Measurements from ENCODE around the gene CDK10. TPM values are rescaled to one million over a fixed set of nuclear protein-coding genes. Genes with fewer than 3 reads are reported as not detected.

Gene CDK10
- total and polyA plus RNA-seq, 9 of the 15 experiments (the other 6 are each of a cell fraction or from before 2014, with no cell fraction given), result 2.0 to 85.1 (median 40.1) TPM

DNA sequence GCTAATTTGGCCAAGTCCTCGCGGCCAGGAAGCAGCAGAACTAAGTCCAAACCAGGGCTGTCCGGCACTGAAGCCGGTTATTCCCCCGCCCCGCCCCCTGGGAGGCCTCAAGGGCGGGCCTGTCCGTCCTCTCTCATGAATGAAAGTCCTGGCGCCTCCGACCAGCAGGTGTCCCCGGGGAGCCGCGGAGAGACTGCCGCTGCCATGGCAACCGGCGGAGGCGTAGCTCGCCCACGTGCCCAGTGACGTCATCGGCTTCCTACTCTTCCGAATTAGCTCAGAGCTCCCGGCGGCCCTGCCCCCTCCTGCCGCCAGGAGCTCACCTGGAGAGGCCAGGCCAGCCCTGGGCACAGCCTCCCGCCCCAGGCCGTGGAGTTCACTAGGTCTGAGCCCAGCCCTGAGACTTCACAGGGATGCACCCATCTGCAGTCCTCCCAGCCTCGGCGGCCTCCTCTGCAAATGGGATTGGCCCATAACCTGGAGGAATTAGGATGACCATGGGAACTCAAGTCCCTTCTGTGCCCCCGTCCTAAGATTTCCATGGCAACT is 13.7 kb downstream of the CDK10 start (continued):
- TF ChIP-seq, protein P1, sequence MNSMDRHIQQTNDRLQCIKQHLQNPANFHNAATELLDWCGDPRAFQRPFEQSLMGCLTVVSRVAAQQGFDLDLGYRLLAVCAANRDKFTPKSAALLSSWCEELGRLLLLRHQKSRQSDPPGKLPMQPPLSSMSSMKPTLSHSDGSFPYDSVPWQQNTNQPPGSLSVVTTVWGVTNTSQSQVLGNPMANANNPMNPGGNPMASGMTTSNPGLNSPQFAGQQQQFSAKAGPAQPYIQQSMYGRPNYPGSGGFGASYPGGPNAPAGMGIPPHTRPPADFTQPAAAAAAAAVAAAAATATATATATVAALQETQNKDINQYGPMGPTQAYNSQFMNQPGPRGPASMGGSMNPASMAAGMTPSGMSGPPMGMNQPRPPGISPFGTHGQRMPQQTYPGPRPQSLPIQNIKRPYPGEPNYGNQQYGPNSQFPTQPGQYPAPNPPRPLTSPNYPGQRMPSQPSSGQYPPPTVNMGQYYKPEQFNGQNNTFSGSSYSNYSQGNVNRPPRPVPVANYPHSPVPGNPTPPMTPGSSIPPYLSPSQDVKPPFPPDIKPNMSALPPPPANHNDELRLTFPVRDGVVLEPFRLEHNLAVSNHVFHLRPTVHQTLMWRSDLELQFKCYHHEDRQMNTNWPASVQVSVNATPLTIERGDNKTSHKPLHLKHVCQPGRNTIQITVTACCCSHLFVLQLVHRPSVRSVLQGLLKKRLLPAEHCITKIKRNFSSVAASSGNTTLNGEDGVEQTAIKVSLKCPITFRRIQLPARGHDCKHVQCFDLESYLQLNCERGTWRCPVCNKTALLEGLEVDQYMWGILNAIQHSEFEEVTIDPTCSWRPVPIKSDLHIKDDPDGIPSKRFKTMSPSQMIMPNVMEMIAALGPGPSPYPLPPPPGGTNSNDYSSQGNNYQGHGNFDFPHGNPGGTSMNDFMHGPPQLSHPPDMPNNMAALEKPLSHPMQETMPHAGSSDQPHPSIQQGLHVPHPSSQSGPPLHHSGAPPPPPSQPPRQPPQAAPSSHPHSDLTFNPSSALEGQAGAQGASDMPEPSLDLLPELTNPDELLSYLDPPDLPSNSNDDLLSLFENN (IDR thresholded peaks at IDR 0.05; ENCODE audit: low read depth in 2 of 2, low read length in 2 of 2), result peak in 1 of 2 experiments; percentile 60; a peak in 1 of 4 replicates
- TF ChIP-seq, protein P2, sequence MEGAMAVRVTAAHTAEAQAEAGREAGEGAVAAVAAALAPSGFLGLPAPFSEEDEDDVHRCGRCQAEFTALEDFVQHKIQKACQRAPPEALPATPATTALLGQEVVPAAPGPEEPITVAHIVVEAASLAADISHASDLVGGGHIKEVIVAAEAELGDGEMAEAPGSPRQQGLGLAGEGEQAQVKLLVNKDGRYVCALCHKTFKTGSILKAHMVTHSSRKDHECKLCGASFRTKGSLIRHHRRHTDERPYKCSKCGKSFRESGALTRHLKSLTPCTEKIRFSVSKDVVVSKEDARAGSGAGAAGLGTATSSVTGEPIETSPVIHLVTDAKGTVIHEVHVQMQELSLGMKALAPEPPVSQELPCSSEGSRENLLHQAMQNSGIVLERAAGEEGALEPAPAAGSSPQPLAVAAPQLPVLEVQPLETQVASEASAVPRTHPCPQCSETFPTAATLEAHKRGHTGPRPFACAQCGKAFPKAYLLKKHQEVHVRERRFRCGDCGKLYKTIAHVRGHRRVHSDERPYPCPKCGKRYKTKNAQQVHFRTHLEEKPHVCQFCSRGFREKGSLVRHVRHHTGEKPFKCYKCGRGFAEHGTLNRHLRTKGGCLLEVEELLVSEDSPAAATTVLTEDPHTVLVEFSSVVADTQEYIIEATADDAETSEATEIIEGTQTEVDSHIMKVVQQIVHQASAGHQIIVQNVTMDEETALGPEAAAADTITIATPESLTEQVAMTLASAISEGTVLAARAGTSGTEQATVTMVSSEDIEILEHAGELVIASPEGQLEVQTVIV (CRISPR knock-in tag; IDR thresholded peaks at IDR 0.05; ENCODE audit: borderline replicate concordance), result no peak
- TF ChIP-seq NFRKB (IDR thresholded peaks at IDR 0.05; ENCODE audit: low read depth), result no peak
- no peak for TF ChIP-seq NR2F6 (CRISPR knock-in tag; IDR thresholded peaks at IDR 0.05)
- no peak for TF ChIP-seq SRSF1 (IDR thresholded peaks at IDR 0.05; ENCODE audit: low read depth, low read length)
- no peak for TF ChIP-seq NFE2L1 (tag; IDR thresholded peaks at IDR 0.05; ENCODE audit: borderline replicate concordance, low read depth)
- peak; percentile 72 for TF ChIP-seq ATF1 (CRISPR knock-in tag; IDR thresholded peaks at IDR 0.05)
- TF ChIP-seq ATF1 (tag; IDR thresholded peaks at IDR 0.05), result peak; percentile 99
- peak; percentile 21 for TF ChIP-seq RBFOX2 (IDR thresholded peaks at IDR 0.05; ENCODE audit: low read depth, low read length)
- no peak for TF ChIP-seq ZNF780A (CRISPR knock-in tag; IDR thresholded peaks at IDR 0.05)
- TF ChIP-seq ZFP1 (CRISPR knock-in tag; IDR thresholded peaks at IDR 0.05), result no peak
- no peak for TF ChIP-seq YBX1 (IDR thresholded peaks at IDR 0.05)
- no peak for TF ChIP-seq CBX1 (IDR thresholded peaks at IDR 0.05; ENCODE audit: low read depth)
- TF ChIP-seq ZNF212 (CRISPR knock-in tag; IDR thresholded peaks at IDR 0.05), result no peak
- TF ChIP-seq FOXP1 (CRISPR knock-in tag; IDR thresholded peaks at IDR 0.05), result 0 out of 2 replicates have a peak, but pooled peaks have one; percentile 29
- no peak for TF ChIP-seq ZNF696 (CRISPR knock-in tag; conservative IDR thresholded peaks at IDR 0.05)
- no peak for TF ChIP-seq HDGF (IDR thresholded peaks at IDR 0.05)
- no peak for TF ChIP-seq ZBTB8A (IDR thresholded peaks at IDR 0.05; ENCODE audit: partially characterized antibody)
- TF ChIP-seq SAFB2 (IDR thresholded peaks at IDR 0.05; ENCODE audit: borderline replicate concordance, low read depth, low read length, severe bottlenecking), result no peak
- TF ChIP-seq TEAD2 (tag; IDR thresholded peaks at IDR 0.05), result no peak
- TF ChIP-seq ZNF121 (CRISPR knock-in tag; conservative IDR thresholded peaks at IDR 0.05), result no peak
- no peak for TF ChIP-seq TCF7L2 (IDR thresholded peaks at IDR 0.05; ENCODE audit: low read depth, low read length)
- no peak for TF ChIP-seq ZNF830 (CRISPR knock-in tag; IDR thresholded peaks at IDR 0.05)
- no peak for TF ChIP-seq FOXJ2 (tag; IDR thresholded peaks at IDR 0.05)
- TF ChIP-seq TEAD1 (CRISPR knock-in tag; IDR thresholded peaks at IDR 0.05), result peak in 1 of 2 experiments; percentile 71; a peak in 2 of 4 replicates
